GM12875 (cell line): ENCODE data around the gene GDPGP1.

Experiments used
- H3K4me3 ChIP-seq: one replicate; pipeline ENCODE4 v1.5.1; 2011; ENCODE audit warnings: low read depth, low read length, control low read depth
- TF ChIP-seq, protein P1 (sequence below): IDR thresholded peaks from 2 replicates; pipeline ENCODE4 v1.5.1; 2011; ENCODE audit warnings: low read depth, mild to moderate bottlenecking, control low read depth, inconsistent platforms, low read length, moderate library complexity, borderline replicate concordance; ENCODE audit not compliant: insufficient read depth

Gene GDPGP1

DNA sequence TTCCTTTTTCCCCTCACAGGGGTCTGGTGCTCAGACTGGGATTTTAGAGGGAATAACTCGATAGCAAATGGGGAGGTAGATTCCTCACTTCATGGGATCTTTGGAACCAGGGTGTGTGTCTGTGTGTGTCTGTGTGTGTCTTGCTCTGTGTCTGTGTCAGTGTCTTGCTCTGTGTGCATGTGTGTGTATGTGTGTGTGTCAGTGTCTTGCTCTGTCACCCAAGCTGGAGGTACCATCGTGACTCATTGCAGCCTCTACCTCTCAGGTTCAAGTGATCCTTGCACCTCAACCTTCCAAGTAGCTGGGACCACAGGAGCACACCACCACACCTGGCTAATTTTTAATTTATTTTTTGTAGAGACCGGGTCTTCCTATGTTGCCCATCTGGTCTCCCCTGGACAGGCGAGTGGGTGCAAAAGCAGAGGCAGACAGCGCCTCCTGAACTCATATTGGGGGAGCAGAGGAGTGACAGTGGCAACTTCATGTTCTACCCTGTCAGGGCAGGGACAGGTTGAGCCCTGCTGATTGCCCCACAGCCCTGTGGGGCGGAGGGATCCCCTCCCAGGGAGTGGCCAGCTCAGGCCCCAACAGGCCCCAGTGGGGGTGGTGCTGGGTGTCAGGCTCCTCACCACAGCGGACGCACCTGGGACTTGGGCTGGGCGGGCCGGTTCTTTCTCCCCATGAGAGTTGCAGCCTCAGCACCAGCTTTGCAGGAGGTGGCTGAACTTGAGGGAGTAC is 43.2 kb upstream of the GDPGP1 start:
- H3K4me3 ChIP-seq, result peak overlapping the region; percentile 10
- TF ChIP-seq, protein P1, sequence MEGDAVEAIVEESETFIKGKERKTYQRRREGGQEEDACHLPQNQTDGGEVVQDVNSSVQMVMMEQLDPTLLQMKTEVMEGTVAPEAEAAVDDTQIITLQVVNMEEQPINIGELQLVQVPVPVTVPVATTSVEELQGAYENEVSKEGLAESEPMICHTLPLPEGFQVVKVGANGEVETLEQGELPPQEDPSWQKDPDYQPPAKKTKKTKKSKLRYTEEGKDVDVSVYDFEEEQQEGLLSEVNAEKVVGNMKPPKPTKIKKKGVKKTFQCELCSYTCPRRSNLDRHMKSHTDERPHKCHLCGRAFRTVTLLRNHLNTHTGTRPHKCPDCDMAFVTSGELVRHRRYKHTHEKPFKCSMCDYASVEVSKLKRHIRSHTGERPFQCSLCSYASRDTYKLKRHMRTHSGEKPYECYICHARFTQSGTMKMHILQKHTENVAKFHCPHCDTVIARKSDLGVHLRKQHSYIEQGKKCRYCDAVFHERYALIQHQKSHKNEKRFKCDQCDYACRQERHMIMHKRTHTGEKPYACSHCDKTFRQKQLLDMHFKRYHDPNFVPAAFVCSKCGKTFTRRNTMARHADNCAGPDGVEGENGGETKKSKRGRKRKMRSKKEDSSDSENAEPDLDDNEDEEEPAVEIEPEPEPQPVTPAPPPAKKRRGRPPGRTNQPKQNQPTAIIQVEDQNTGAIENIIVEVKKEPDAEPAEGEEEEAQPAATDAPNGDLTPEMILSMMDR, result no peak

DNA sequence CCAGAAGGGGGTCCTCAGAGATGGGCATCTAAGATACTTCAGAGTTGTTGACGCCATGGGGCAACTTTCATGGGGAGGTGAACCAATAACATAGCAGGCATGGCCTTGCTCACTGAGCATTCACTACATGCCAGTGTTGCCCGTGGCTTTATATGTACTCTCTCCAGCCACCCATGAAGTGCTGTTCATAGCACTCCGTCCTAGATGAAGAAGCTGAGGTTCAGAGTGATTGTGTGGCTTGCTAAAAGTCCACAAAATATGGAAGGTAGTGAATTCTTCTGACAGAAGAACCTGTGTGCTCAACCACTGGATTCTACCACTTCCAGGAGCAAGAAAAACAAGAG is 42.7 kb upstream of the GDPGP1 start:
- TF ChIP-seq, protein P1, result no peak

DNA sequence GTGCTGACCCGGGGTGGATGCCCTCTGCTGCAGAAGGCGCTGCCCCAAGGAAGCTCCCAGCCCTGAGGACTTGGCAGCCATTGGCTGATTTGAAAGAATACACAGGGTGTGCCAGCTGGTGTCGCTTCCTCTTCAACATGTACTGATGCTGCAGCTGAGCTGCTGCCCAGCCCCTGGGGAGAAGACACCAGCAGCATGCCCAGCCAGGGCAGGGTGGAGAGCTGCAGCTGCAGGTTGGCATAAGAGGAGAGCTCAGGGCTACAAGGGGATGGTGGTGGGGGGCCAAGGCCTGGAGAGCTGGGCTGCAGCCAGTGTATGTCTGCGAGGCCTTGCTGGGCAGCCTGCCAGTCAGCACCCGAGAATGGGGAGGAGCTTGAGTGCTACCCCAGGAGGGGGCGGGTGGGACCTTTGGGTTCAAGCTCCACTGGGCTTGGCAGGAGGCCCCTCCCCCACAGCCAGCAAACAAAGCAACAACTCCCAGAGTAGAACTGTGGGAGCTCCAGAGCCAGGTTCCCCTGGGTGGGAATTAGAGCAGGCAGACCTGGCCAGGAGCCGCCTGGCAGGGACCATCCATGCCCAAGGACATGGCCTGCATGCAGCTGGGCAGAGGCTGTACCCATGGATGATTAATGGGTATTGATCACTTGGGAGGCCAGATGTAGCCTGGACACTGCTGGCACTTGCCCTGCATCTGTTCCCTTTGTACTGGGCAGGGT is 42.1 kb upstream of the GDPGP1 start:
- peak overlapping the region; percentile 6 for H3K4me3 ChIP-seq
- TF ChIP-seq, protein P1, result no peak

More for the DNA sequence above, 42.7 kb upstream of the GDPGP1 start:
- peak overlapping the region; percentile 10 for H3K4me3 ChIP-seq

DNA sequence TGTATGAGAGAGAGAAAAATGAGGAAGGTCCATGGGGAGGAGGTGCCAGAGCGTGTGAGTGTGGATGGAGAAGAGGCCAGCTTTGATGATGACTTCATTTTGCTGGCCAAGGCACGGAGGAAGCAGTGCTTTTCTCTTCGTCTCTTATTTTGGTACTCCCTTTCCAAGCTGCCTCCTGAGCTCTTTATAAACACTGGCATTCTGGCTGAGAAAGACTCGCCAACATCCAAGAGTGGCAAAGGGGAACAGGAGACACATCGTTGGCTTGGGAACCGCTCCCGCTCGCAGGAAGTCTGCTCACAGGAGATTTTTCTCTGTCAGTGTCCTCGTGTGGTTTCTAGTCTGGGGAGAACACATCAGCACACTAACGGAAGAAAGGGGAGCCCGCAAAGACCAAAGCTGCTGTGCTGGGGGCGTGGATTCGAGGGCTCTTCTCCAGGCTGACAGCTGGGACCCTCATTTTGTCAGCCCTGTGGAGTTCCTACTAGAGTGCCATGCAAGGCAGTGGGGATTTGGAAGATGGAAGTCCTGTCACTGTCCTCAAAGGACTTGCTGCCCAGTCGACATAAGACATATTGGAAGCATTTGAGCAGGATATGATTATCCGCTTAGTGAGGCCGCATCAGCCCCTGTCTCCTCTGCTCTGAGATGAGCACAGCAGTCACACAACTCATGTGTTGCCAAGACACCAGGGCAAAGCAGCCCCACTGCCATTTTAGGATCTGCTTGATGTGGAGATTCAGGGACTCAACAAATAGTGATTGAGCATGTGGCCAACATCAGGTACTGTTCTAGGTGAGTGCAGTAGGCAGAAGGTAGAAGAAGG is 40.8 kb upstream of the GDPGP1 start:
- no peak overlapping the region for H3K4me3 ChIP-seq
- TF ChIP-seq, protein P1, result no peak

DNA sequence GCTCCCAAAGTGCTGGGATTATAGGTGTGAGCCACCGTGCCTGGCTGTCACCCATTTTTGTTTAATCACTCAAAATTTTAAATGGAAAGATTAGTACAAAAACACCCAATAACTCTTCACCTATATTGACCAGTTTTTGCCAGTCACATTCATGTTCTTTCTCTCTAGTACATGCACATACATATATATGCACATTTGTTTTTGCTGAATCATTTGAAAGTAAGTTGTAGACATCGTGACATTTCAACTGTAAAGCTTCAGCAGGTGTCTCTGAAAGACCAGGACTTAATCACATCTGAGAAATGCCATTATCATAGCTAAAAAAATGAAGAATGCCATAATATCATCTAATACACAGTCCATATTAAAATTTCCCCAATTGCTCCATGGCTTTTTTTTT is 39.4 kb upstream of the GDPGP1 start:
- no peak overlapping the region for H3K4me3 ChIP-seq
- TF ChIP-seq, protein P1, result no peak

DNA sequence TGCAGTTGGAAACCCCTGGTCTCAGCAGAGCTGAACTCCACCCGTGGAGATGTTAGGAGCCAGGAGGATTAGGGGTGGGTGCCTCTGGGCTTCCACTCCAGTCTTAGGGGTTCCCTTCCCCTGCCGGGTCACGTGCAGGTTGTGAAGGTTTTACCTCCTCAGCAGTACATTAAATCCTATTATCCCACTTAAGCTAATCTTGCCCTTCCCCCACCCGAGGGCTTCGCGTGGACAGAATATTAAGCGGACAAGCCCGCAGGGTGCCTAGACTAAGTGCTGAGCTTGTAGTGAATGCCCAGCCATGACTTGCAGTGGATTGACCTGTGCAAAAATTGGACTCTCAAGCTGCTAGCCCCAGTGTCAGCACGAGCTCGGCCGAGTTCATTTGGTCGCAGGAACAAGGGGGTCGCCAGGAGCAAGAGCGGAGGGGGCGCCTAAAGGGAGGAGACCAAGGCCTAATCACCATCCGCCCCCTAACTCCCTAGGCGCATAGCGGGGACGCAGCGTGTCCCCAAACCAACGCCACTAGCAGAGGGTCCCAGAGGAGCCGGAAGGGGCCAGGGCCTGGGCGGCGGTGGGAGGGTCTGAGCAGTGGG is 33.4 kb upstream of the GDPGP1 start:
- peak overlapping the region; percentile 61 for H3K4me3 ChIP-seq
- TF ChIP-seq, protein P1, result no peak
